OCI-LY3 (cell line): ENCODE results near the gene HOXC9.

Source experiments
- CTCF ChIP-seq: fragments of 200-600, 300-600 bp; sonication (generic); IDR thresholded peaks from 2 replicates; pipeline ENCODE4 v1.5.1; 2014; ENCODE audit warnings: antibody characterized with exemption, low read length, low read depth
- EZH2phosphoT487 ChIP-seq: fragments of 200-600 bp; shearing (Covaris generic); IDR thresholded peaks from 2 replicates; pipeline ENCODE4 v1.6.1; 2018; ENCODE audit warnings: antibody characterized with exemption, mixed run types, low read depth

GRCh38 chr12:53993162-53994008 lies 6.6 kb upstream of the HOXC9 start:
- TF ChIP-seq CTCF (no peak), EZH2phosphoT487 (no peak)
